Kidney epithelial cell (primary cell): Measurements from ENCODE around the gene CUX1. TPM values are rescaled to one million over a fixed set of nuclear protein-coding genes. Genes with fewer than 3 reads are reported as not detected.
A peak's percentile ranks its signal among the peaks of the same experiment; 100 is the strongest.

Experiments
- DNase-seq: peaks from one replicate; pipeline ENCODE4 v3.0.0-alpha.2; 2010; ENCODE audit warnings: low read depth
- H3K27me3 ChIP-seq: 2 replicates; pipeline ENCODE4 v1.6.0; 2011; ENCODE audit warnings: low read length; ENCODE audit not compliant: control insufficient read depth, insufficient read depth
- H3K36me3 ChIP-seq: 2 replicates; pipeline ENCODE4 v1.5.1; 2011; ENCODE audit warnings: low read length; ENCODE audit not compliant: control insufficient read depth, insufficient read depth
- H3K4me3 ChIP-seq: 2 replicates; pipeline ENCODE4 v1.5.1; 2011; ENCODE audit warnings: low read depth, mild to moderate bottlenecking, control low read depth, low read length
- total RNA-seq: library from RNA; depleted of rRNA; stranded (reverse); fragments of >200 nt; gene quantifications from 2 replicates; pipeline ENCODE4 v1.2.3, GENCODE V29; 2015
- TF ChIP-seq, protein P1 (sequence below): IDR thresholded peaks from 2 replicates; pipeline ENCODE4 v1.5.1; 2011; ENCODE audit warnings: mild to moderate bottlenecking, moderate library complexity, low read length, control low read depth, inconsistent platforms; ENCODE audit not compliant: insufficient read depth, poor library complexity, severe bottlenecking

The CUX1 gene
- total RNA-seq, 1 donor from 2014 or later, result 56.7 TPM

DNA sequence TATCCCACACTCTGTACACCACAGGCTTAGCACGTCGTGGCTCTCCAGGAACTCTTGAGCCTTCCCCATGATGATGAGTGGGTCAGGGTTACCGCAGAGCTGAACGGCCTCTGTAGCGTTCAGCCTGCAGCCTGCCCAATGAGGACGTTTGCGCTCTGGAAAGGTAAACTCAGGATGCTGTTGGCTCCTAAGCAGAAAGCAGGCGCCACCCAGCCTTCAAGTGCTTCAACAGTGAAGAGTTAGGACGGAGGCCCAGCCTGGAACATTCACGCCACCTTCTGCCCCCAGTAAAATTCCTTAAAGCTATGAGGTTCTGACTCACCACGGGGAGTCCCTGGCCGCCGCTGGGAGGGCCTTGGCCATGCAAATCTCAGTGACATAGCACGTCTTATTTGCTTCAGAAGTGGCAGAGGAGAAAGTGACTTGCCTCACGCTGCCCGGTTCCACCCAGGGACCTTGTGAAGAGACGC is 307.7 kb downstream of the CUX1 start:
- Histone ChIP-seq H3K4me3 (no peak overlapping the region), H3K36me3 (no peaks in the 10 kb centered on the region), H3K27me3 (no peaks in the 10 kb centered on the region)
- DNase-seq, result peak; percentile 75
- TF ChIP-seq, protein P1, sequence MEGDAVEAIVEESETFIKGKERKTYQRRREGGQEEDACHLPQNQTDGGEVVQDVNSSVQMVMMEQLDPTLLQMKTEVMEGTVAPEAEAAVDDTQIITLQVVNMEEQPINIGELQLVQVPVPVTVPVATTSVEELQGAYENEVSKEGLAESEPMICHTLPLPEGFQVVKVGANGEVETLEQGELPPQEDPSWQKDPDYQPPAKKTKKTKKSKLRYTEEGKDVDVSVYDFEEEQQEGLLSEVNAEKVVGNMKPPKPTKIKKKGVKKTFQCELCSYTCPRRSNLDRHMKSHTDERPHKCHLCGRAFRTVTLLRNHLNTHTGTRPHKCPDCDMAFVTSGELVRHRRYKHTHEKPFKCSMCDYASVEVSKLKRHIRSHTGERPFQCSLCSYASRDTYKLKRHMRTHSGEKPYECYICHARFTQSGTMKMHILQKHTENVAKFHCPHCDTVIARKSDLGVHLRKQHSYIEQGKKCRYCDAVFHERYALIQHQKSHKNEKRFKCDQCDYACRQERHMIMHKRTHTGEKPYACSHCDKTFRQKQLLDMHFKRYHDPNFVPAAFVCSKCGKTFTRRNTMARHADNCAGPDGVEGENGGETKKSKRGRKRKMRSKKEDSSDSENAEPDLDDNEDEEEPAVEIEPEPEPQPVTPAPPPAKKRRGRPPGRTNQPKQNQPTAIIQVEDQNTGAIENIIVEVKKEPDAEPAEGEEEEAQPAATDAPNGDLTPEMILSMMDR, result peak; percentile 36

DNA sequence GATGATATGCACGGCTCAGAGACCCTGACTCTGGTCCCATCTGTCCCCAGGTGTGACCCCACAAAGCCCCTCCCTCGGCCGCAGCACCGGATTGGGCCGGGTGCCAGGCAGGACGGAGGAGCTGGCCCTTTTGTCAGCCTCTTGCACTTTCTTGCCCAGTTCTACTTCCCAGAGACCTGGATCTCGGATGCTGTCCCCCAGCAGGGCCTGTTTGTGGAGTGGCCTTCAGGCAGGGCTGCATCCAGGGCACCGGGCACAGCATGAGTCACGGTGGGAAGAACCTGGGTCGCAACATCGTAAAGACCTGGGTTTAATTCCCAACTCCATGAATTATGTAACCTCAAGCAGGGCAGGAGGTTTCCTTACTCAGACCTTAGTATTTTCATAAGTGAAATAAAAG is 310.9 kb downstream of the CUX1 start:
- Histone ChIP-seq H3K27me3 (no peaks in the 10 kb centered on the region), H3K4me3 (no peak overlapping the region), H3K36me3 (no peaks in the 10 kb centered on the region)
- DNase-seq, result no peak
- TF ChIP-seq, protein P1, result no peak

DNA sequence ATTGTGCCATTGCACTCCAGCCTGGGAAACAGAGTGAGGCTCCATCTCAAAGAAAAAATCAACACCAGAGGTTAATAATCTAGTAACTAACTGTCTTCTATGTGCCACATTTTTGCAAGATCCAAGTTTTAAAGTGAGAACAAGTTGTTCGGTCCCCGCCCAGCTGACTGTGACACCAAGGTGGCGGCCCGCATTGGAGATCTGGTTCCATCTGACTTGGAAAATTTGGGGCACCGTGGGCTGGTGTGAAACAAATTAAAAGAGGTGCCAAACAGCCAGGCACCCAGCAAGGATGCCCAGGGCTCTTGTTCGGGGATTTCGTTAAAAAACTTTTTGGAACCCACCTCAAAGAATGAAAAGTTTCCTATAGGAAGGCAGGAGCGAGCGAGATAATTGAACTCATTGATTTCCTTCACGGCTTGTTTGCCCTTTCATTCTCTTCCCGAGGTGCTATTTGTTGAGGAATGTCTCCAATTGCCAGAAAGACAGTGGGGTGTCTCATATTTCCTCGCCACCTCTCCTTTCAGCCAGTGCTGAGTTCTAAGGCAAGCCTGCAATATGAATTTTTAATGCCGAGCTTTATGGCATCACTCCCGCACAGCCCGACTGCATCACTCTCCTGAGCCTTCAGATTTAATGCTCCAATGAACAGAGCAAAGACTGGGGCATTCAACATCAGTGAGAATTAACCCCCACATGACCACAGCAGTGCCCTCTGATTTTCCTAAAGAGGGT is 312.4 kb downstream of the CUX1 start:
- Histone ChIP-seq H3K27me3 (no peaks in the 10 kb centered on the region), H3K36me3 (no peaks in the 10 kb centered on the region), H3K4me3 (no peak overlapping the region)
- TF ChIP-seq, protein P1, result no peak
- DNase-seq, result no peak

DNA sequence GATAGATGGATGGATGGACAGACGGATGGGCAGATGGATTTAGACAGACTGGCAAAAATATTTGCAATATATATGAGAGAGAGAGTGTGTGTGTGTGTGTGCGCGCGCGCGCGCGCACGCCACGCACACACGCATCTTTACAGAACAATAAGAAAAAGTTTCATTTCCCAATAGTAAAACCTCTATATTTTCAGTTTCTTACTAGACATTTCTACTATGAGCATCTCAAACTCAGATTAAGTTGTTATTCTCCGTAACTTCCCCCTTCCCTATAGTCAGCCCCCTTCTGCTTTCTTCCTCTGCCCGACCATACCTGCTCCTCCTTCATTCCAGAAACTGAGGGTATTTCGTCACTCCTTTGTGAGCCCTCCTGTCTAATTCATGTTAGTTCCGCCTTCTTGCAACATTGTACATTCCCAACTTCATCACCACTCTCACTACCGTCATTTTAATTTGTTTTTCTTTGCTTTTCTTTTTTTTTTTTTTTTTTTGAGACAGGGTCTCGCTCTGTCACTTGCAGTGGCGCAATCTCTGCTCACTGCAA is 314.9 kb downstream of the CUX1 start:
- no peak overlapping the region for H3K4me3 ChIP-seq
- TF ChIP-seq, protein P1, result no peak
- no peaks in the 10 kb centered on the region for H3K36me3 ChIP-seq
- no peaks in the 10 kb centered on the region for H3K27me3 ChIP-seq
- no peak for DNase-seq

DNA sequence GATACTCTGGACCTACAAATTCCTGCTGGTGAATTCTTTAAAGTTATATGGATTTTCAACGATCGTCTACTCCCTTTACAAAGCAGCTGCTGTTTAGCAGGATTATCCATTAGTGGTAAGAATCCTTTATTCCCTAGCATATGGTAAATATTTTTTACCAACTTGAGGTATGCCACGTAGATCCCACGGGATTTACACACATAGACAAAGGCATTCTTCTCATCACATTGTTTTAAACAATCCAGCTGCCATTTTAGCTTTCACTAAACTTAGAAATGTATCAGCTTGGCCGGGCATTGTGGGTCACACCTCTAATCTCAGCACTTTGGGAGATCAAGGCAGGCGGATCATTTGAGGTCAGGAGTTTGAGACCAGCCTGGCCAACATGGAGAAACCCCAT is 321.2 kb downstream of the CUX1 start:
- TF ChIP-seq, protein P1, result no peak
- Histone ChIP-seq H3K4me3 (no peak overlapping the region), H3K27me3 (no peaks in the 10 kb centered on the region), H3K36me3 (no peaks in the 10 kb centered on the region)
- no peak for DNase-seq
